Measurements from ENCODE around the gene FSTL5.

Gene FSTL5

GRCh38 chr4:162170509-162170908, 6.7 kb upstream of the FSTL5 start:
- Histone ChIP-seq H2BK12ac (ENCODE audit: low read length in 2 of 2) (no peak overlapping the region), H4K8ac (ENCODE audit: low read length) (no peak overlapping the region), H3K9me3 (ENCODE audit: control insufficient read depth, low read length) (no peaks in the 10 kb centered on the region), H3K23ac (ENCODE audit: low read length in 2 of 2) (no peak overlapping the region), H2AFZ (ENCODE audit: low read depth, low read length) (no peak overlapping the region), H3K79me1 (replicated peaks; ENCODE audit: low read length, poor library complexity, severe bottlenecking) (no peaks in the 10 kb centered on the region), H4K91ac (ENCODE audit: low read length) (no peak overlapping the region), H2BK120ac (ENCODE audit: low read depth, low read length) (no peak overlapping the region), H3K4me3 (ENCODE audit: insufficient read depth in 1 of 2, low read depth in 1 of 2, low read length in 2 of 2) (no peak overlapping the region), H2BK15ac (ENCODE audit: low read depth, poor library complexity, severe bottlenecking) (no peak overlapping the region), H3K4me1 (ENCODE audit: control insufficient read depth, insufficient read depth, low read depth, low read length) (no peaks in the 10 kb centered on the region), H3K36me3 (ENCODE audit: control insufficient read depth in 1 of 2, insufficient read depth in 2 of 2, low read depth in 1 of 2, low read length in 2 of 2) (no peaks in the 10 kb centered on the region), H2BK5ac (ENCODE audit: low read depth, low read length, poor library complexity, severe bottlenecking) (no peak overlapping the region), H3K9ac (ENCODE audit: low read length) (no peak overlapping the region), H3K4ac (ENCODE audit: low read depth in 1 of 2, low read length in 2 of 2) (no peak overlapping the region), H3K27me3 (ENCODE audit: control insufficient read depth in 1 of 2, insufficient read depth in 1 of 2, low read length in 2 of 2) (peaks cover 0 to 5% of the 10 kb centered on the region in 2 experiments), H3K4me2 (ENCODE audit: low read length, poor library complexity, severe bottlenecking) (no peak overlapping the region), H3K27ac (ENCODE audit: low read length, poor library complexity, severe bottlenecking) (no peak overlapping the region), H2AK5ac (ENCODE audit: low read length, severe bottlenecking) (no peak overlapping the region), H3K14ac (ENCODE audit: low read length in 2 of 2) (no peak overlapping the region), H3K18ac (ENCODE audit: low read depth in 1 of 2, low read length in 2 of 2) (no peak overlapping the region)
- no CpG with 5 or more reads among the region's 3 CpGs for WGBS
- no peak for DNase-seq

GRCh38 chr4:162164906-162165510, 1.2 kb upstream of the FSTL5 start:
- Histone ChIP-seq H3K4ac (ENCODE audit: low read depth in 1 of 2, low read length in 2 of 2) (no peak overlapping the region), H3K4me1 (ENCODE audit: control insufficient read depth, insufficient read depth, low read depth, low read length) (peaks cover 3% of the 10 kb centered on the region), H2AFZ (ENCODE audit: low read depth, low read length) (no peak overlapping the region), H3K79me1 (replicated peaks; ENCODE audit: low read length, poor library complexity, severe bottlenecking) (no peaks in the 10 kb centered on the region), H3K36me3 (ENCODE audit: control insufficient read depth in 1 of 2, insufficient read depth in 2 of 2, low read depth in 1 of 2, low read length in 2 of 2) (no peaks in the 10 kb centered on the region), H2BK5ac (ENCODE audit: low read depth, low read length, poor library complexity, severe bottlenecking) (no peak overlapping the region), H4K91ac (ENCODE audit: low read length) (no peak overlapping the region), H3K9ac (ENCODE audit: low read length) (no peak overlapping the region), H3K27me3 (ENCODE audit: control insufficient read depth in 1 of 2, insufficient read depth in 1 of 2, low read length in 2 of 2) (peaks cover 0 to 20% of the 10 kb centered on the region in 2 experiments), H3K4me2 (ENCODE audit: low read length, poor library complexity, severe bottlenecking) (peak overlapping the region; percentile 76), H3K23ac (ENCODE audit: low read length in 2 of 2) (no peak overlapping the region), H2BK12ac (ENCODE audit: low read length in 2 of 2) (no peak overlapping the region), H3K9me3 (ENCODE audit: control insufficient read depth, low read length) (no peaks in the 10 kb centered on the region), H2BK120ac (ENCODE audit: low read depth, low read length) (no peak overlapping the region), H3K4me3 (ENCODE audit: insufficient read depth in 1 of 2, low read depth in 1 of 2, low read length in 2 of 2) (peak overlapping the region in 1 of 2 experiments; percentile 74), H3K18ac (ENCODE audit: low read depth in 1 of 2, low read length in 2 of 2) (no peak overlapping the region), H3K27ac (ENCODE audit: low read length, poor library complexity, severe bottlenecking) (no peak overlapping the region), H2BK15ac (ENCODE audit: low read depth, poor library complexity, severe bottlenecking) (no peak overlapping the region), H4K8ac (ENCODE audit: low read length) (no peak overlapping the region), H2AK5ac (ENCODE audit: low read length, severe bottlenecking) (no peak overlapping the region), H3K14ac (ENCODE audit: low read length in 2 of 2) (no peak overlapping the region)
- no peak for DNase-seq

- WGBS: 56% methylated on average over 2 of the region's 2 CpGs
Observed at GRCh38 chr4:162162672-162163071, 1.1 kb downstream of the FSTL5 start.

GRCh38 chr4:162157241-162157640, 6.6 kb downstream of the FSTL5 start:
- H3K18ac ChIP-seq (ENCODE audit: low read depth in 1 of 2, low read length in 2 of 2): no peak overlapping the region
- no peak overlapping the region for H3K4me3 ChIP-seq (ENCODE audit: insufficient read depth in 1 of 2, low read depth in 1 of 2, low read length in 2 of 2)
- no peak overlapping the region for H2AFZ ChIP-seq (ENCODE audit: low read depth, low read length)

More at GRCh38 chr4:162162672-162163071, 1.1 kb downstream of the FSTL5 start:
- H2BK120ac ChIP-seq (ENCODE audit: low read depth, low read length): no peak overlapping the region
- H2BK5ac ChIP-seq (ENCODE audit: low read depth, low read length, poor library complexity, severe bottlenecking): no peak overlapping the region
- H3K4me2 ChIP-seq (ENCODE audit: low read length, poor library complexity, severe bottlenecking): no peak overlapping the region
- no peak overlapping the region for H3K9ac ChIP-seq (ENCODE audit: low read length)
- no peak overlapping the region for H3K27ac ChIP-seq (ENCODE audit: low read length, poor library complexity, severe bottlenecking)
- DNase-seq: no peak
- no peak overlapping the region for H3K14ac ChIP-seq (ENCODE audit: low read length in 2 of 2)
- no peak overlapping the region for H3K4ac ChIP-seq (ENCODE audit: low read depth in 1 of 2, low read length in 2 of 2)
- no peak overlapping the region for H2AK5ac ChIP-seq (ENCODE audit: low read length, severe bottlenecking)
- H2AFZ ChIP-seq (ENCODE audit: low read depth, low read length): no peak overlapping the region
- peaks cover 3% of the 10 kb centered on the region for H3K4me1 ChIP-seq (ENCODE audit: control insufficient read depth, insufficient read depth, low read depth, low read length)
- no peak overlapping the region for H4K91ac ChIP-seq (ENCODE audit: low read length)
- no peak overlapping the region for H2BK12ac ChIP-seq (ENCODE audit: low read length in 2 of 2)
- no peak overlapping the region for H4K8ac ChIP-seq (ENCODE audit: low read length)
- H3K18ac ChIP-seq (ENCODE audit: low read depth in 1 of 2, low read length in 2 of 2): no peak overlapping the region
- no peaks in the 10 kb centered on the region for H3K9me3 ChIP-seq (ENCODE audit: control insufficient read depth, low read length)
- peaks cover 0 to 20% of the 10 kb centered on the region in 2 experiments for H3K27me3 ChIP-seq (ENCODE audit: control insufficient read depth in 1 of 2, insufficient read depth in 1 of 2, low read length in 2 of 2)
- H3K79me1 ChIP-seq (replicated peaks; ENCODE audit: low read length, poor library complexity, severe bottlenecking): no peaks in the 10 kb centered on the region
- no peak overlapping the region for H3K4me3 ChIP-seq (ENCODE audit: insufficient read depth in 1 of 2, low read depth in 1 of 2, low read length in 2 of 2)
- H3K36me3 ChIP-seq (ENCODE audit: control insufficient read depth in 1 of 2, insufficient read depth in 2 of 2, low read depth in 1 of 2, low read length in 2 of 2): no peaks in the 10 kb centered on the region
- H2BK15ac ChIP-seq (ENCODE audit: low read depth, poor library complexity, severe bottlenecking): no peak overlapping the region
- H3K23ac ChIP-seq (ENCODE audit: low read length in 2 of 2): no peak overlapping the region

More at GRCh38 chr4:162157241-162157640, 6.6 kb downstream of the FSTL5 start:
- Histone ChIP-seq H4K91ac (ENCODE audit: low read length) (no peak overlapping the region), H4K8ac (ENCODE audit: low read length) (no peak overlapping the region), H2BK120ac (ENCODE audit: low read depth, low read length) (no peak overlapping the region), H3K9ac (ENCODE audit: low read length) (no peak overlapping the region), H3K23ac (ENCODE audit: low read length in 2 of 2) (no peak overlapping the region), H3K4ac (ENCODE audit: low read depth in 1 of 2, low read length in 2 of 2) (no peak overlapping the region), H3K36me3 (ENCODE audit: control insufficient read depth in 1 of 2, insufficient read depth in 2 of 2, low read depth in 1 of 2, low read length in 2 of 2) (no peaks in the 10 kb centered on the region), H3K27ac (ENCODE audit: low read length, poor library complexity, severe bottlenecking) (no peak overlapping the region), H3K79me1 (replicated peaks; ENCODE audit: low read length, poor library complexity, severe bottlenecking) (no peaks in the 10 kb centered on the region), H2AK5ac (ENCODE audit: low read length, severe bottlenecking) (no peak overlapping the region), H2BK15ac (ENCODE audit: low read depth, poor library complexity, severe bottlenecking) (no peak overlapping the region), H3K4me2 (ENCODE audit: low read length, poor library complexity, severe bottlenecking) (no peak overlapping the region), H3K14ac (ENCODE audit: low read length in 2 of 2) (no peak overlapping the region), H3K27me3 (ENCODE audit: control insufficient read depth in 1 of 2, insufficient read depth in 1 of 2, low read length in 2 of 2) (no peaks in the 10 kb centered on the region), H3K9me3 (ENCODE audit: control insufficient read depth, low read length) (no peaks in the 10 kb centered on the region), H2BK5ac (ENCODE audit: low read depth, low read length, poor library complexity, severe bottlenecking) (no peak overlapping the region), H2BK12ac (ENCODE audit: low read length in 2 of 2) (no peak overlapping the region), H3K4me1 (ENCODE audit: control insufficient read depth, insufficient read depth, low read depth, low read length) (no peaks in the 10 kb centered on the region)
- DNase-seq: no peak
- WGBS: no CpG with 5 or more reads among the region's 2 CpGs
